Measurements from ENCODE around the gene GNGT2. TPM values are rescaled to one million over a fixed set of nuclear protein-coding genes. Genes with fewer than 3 reads are reported as not detected.

The GNGT2 gene
- total RNA-seq, 2 donors from 2014 or later: 24.6 to 27.5 TPM

DNA sequence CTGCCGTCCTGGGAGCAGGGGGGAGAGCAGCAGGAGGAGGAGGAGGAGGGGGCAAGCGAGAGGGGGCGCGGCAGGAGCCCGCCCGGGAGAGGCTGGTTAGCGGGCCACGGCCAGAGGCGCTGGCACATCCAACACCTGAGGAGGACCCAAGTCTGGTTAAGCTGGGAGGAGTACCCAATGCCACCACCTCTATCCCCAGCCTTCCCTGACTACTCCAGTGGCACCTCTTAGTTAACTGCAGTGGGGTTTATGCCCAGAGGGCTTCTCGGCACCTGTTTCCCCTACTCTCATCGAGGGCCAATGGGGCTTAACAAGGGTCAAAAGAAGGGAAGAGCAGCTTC, 14.6 kb upstream of the GNGT2 start:
- DNase-seq: no peak
- Mint-ChIP-seq H3K36me3 (ENCODE audit: insufficient read depth in 2 of 2) (peaks cover 0 to 3% of the 10 kb centered on the region in 2 donors), H3K4me3 (peak overlapping the region; percentile 72 to 81), H3K27ac (no peak overlapping the region), H3K27me3 (ENCODE audit: low read depth) (peaks cover 42% of the 10 kb centered on the region), H3K9me3 (no peaks in the 10 kb centered on the region), H3K4me1 (ENCODE audit: low read depth) (peaks cover 36% of the 10 kb centered on the region)
- no peak for ATAC-seq (replicated peaks in 1 of 2)

GRCh38 chr17:49224198-49224996, 14.0 kb upstream of the GNGT2 start:
- ATAC-seq (replicated peaks in 1 of 2) (peak; percentile 55 to 65), DNase-seq (peak; percentile 61 to 67)
- peaks cover 0 to 3% of the 10 kb centered on the region in 2 donors for H3K36me3 Mint-ChIP-seq (ENCODE audit: insufficient read depth in 2 of 2)
- no peak overlapping the region for H3K27ac Mint-ChIP-seq
- H3K9me3 Mint-ChIP-seq: no peaks in the 10 kb centered on the region
- peaks cover 37% of the 10 kb centered on the region for H3K4me1 Mint-ChIP-seq (ENCODE audit: low read depth)
- H3K27me3 Mint-ChIP-seq (ENCODE audit: low read depth): peaks cover 37% of the 10 kb centered on the region
- peak overlapping the region; percentile 72 to 81 for H3K4me3 Mint-ChIP-seq

DNA sequence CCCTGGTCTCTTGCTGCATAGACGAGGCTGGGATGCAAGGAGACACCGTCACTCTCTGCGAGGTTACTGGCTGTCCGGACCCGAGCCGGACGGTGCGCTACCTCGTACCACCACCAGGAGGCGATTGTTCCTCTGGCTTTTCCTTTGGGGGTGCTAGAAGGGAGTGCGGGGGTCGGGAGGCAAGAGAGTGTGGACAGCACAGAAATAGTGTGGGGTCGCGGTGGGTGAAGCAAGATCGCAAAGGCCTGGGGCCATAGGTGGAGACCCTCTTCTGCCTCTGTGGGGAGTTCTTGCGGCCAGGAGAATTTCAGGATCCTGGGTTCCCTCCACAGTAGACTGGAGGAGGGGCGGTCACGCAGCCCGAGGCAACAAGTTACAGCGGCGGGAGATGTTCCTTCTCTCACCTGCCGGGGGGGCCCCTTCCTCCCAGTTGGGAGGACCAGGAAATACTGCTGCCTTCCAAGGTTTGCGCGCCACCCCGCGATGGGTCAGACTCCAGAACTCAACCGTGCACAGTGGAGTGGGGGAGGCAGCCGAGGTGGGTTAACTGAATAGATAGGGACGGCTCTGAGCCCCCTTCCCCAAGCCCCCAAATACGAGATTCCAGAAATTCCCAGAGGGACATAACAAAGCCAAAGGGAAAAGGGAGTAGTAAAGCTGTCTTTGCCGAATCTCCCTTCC, 13.3 kb upstream of the GNGT2 start:
- Mint-ChIP-seq H3K27me3 (ENCODE audit: low read depth) (peaks cover 30% of the 10 kb centered on the region), H3K4me3 (peak overlapping the region; percentile 72 to 81), H3K27ac (no peak overlapping the region), H3K4me1 (ENCODE audit: low read depth) (peaks cover 43% of the 10 kb centered on the region), H3K9me3 (no peaks in the 10 kb centered on the region), H3K36me3 (ENCODE audit: insufficient read depth in 2 of 2) (peaks cover 0 to 6% of the 10 kb centered on the region in 2 donors)
- ATAC-seq (replicated peaks in 1 of 2) (peak; percentile 22 to 27), DNase-seq (peak; percentile 72 to 80)

- H3K36me3 Mint-ChIP-seq (ENCODE audit: insufficient read depth in 2 of 2): peaks cover 0 to 11% of the 10 kb centered on the region in 2 donors
- H3K4me3 Mint-ChIP-seq: peak overlapping the region; percentile 72 to 81
- no peak overlapping the region for H3K27ac Mint-ChIP-seq
- no peaks in the 10 kb centered on the region for H3K9me3 Mint-ChIP-seq
- DNase-seq (no peak), ATAC-seq (replicated peaks in 1 of 2) (no peak)
- H3K4me1 Mint-ChIP-seq (ENCODE audit: low read depth): peaks cover 48% of the 10 kb centered on the region
- H3K27me3 Mint-ChIP-seq (ENCODE audit: low read depth): peaks cover 26% of the 10 kb centered on the region
Measured at GRCh38 chr17:49223168-49223516, 12.8 kb upstream of the GNGT2 start.

DNA sequence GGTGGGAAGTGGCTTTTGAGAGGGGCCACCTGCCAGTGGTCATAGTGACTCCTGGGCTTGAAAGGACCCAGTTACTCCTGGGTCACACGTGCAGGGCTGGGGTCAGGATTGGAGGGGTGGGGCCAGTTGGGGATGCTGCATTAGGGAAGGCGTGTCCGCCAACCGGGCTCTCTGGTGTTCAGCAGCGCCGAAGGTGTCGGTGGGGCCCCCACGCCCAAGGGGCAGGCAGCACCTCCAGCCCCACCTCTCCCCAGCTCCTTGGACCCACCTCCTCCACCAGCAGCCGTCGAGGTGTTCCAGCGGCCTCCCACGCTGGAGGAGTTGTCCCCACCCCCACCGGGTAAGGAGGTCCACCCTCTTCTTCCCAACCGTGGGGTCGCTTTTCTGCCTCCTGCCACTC, 9.6 kb upstream of the GNGT2 start:
- peaks cover 70% of the 10 kb centered on the region for H3K4me1 Mint-ChIP-seq (ENCODE audit: low read depth)
- peaks cover 2 to 15% of the 10 kb centered on the region in 2 donors for H3K36me3 Mint-ChIP-seq (ENCODE audit: insufficient read depth in 2 of 2)
- no peak overlapping the region for H3K27ac Mint-ChIP-seq
- no peaks in the 10 kb centered on the region for H3K9me3 Mint-ChIP-seq
- peaks cover 6% of the 10 kb centered on the region for H3K27me3 Mint-ChIP-seq (ENCODE audit: low read depth)
- peak overlapping the region in 1 of 2 donors; percentile 78 for H3K4me3 Mint-ChIP-seq
- no peak for DNase-seq
- no peak for ATAC-seq (replicated peaks in 1 of 2)

DNA sequence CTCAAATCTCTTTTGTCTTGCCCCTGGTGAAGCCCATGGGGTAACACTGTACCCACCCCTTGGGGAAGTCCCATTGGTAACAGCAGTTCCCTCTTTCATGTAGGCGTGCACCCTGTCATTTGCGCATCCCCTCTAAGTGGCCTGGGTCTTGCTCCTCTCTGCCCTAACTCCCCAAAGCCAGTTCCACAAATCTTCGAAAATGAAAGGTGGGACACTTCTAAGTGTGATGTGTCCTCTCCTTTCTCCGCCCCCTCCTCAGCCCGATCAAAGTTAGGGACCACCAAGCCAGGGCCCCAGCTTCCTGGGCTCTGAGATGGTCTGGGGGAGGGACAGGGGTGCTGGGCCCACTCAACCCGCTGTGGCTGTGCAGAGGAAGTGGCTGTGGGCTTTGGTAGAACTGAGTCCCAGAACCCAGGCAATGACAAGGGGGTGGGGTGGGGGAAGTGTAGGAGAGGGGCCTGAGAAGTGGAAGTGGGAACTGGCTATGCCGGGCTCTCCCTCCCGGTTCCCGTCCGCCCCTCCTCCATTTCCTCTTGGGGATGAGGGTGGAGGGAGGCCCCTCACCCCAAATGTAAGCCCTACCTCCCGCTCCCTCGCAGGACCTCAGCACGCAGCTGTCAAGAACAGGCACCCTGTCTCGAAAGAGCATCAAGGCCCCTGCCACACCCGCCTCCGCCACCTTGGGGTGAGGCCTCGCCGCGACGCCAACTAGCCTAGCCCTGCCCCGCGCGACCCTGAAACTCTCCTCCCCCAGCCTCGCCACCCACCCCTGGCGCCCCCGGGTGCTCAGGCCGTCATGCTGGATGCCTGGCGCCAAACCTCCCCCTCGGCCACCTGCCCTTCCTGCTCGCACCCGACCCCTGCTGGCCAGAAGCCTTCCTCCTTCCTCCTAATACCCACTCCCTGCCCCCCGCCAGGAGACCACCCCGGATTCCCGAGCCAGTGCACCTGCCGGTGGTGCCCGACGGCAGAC, 8.9 kb upstream of the GNGT2 start:
- Mint-ChIP-seq H3K4me1 (ENCODE audit: low read depth) (peaks cover 73% of the 10 kb centered on the region), H3K36me3 (ENCODE audit: insufficient read depth in 2 of 2) (peaks cover 2 to 15% of the 10 kb centered on the region in 2 donors), H3K27me3 (ENCODE audit: low read depth) (no peaks in the 10 kb centered on the region), H3K27ac (peak overlapping the region; percentile 20), H3K4me3 (peak overlapping the region; percentile 72 to 78), H3K9me3 (no peaks in the 10 kb centered on the region)
- ATAC-seq (replicated peaks in 1 of 2) (peak; percentile 75 to 79), DNase-seq (peak; percentile 61 to 64)

DNA sequence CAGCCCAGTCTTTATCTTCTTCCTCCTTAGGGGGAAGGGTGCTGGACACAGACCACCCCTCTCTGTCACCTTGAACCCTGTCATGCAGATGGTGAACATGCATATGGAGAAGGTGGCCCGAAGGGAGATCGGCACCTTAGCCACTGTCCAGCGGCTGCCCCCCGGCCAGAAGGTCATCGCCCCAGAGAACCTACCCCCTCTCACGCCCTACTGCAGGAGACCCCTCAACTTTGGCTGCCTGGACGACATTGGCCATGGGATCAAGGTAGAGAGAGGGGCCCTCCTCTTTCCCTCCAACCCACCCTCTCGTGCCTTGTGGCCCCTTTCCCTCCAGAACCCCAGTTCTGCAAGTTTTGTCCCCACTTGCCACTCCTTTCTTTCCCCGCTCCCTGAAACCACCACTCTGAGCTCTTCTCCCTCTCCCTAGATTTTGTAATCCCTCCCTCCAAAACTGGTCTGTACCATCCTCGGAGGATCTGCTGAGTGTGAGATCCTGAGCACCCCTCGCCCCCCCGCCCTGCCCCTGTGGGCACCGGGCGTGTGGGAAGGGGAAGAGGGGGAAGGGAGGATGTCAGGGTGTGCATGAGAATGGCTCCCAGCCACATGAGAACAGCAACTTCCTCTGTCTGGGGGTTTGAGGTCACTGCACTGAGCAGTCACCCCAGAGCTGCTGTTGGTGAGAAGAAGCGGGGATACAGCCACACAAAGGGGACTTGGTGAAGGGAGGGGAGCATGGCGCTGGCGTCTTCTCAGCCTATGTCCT, 7.5 kb upstream of the GNGT2 start:
- peak overlapping the region; percentile 35 for H3K27ac Mint-ChIP-seq
- no peaks in the 10 kb centered on the region for H3K9me3 Mint-ChIP-seq
- H3K36me3 Mint-ChIP-seq (ENCODE audit: insufficient read depth in 2 of 2): peaks cover 2 to 15% of the 10 kb centered on the region in 2 donors
- peaks cover 73% of the 10 kb centered on the region for H3K4me1 Mint-ChIP-seq (ENCODE audit: low read depth)
- ATAC-seq (replicated peaks in 1 of 2): peak; percentile 66 to 74
- H3K27me3 Mint-ChIP-seq (ENCODE audit: low read depth): no peaks in the 10 kb centered on the region
- H3K4me3 Mint-ChIP-seq: peak overlapping the region; percentile 72 to 78
- peak; percentile 65 to 68 for DNase-seq

DNA sequence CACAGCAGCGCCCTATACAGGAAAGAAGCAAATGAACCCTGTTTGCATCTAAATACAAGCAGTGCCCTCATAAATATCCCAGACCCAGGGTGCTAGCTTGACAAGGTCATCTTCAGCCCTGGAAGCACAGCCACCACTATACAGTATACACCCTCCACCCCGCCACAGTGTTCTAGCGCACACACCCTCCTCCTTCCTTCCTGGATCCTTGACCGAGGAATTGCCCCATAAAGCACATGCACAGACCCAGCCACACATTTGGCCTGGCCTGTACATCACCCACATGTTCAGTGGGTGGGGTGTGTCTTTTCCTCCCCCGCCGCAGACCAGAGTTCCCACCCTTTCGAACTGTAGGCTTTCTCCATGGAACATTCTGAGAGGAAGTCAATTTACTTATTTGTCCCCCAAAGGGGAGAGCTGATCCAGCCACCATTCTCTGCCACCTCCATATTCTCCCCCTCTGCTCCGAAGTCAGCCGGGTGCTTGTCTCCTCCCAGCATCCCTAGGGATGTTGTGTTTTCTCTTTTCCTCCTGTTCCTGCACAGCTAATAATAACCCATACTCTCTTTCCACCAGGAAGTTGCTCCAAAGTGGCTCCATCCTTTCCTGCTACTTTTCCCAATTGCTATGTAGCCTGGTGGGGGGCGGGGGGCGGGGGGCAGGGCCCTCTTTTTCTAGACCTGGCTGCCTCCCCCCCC, 6.7 kb upstream of the GNGT2 start:
- H3K36me3 Mint-ChIP-seq (ENCODE audit: insufficient read depth in 2 of 2): peaks cover 4 to 17% of the 10 kb centered on the region in 2 donors
- H3K27me3 Mint-ChIP-seq (ENCODE audit: low read depth): no peaks in the 10 kb centered on the region
- H3K4me3 Mint-ChIP-seq: peak overlapping the region; percentile 19 to 54

GRCh38 chr17:49216482-49216881, 6.1 kb upstream of the GNGT2 start:
- peak overlapping the region; percentile 55 for H3K27ac Mint-ChIP-seq
- H3K4me3 Mint-ChIP-seq: peak overlapping the region; percentile 68 to 76
- peaks cover 79% of the 10 kb centered on the region for H3K4me1 Mint-ChIP-seq (ENCODE audit: low read depth)
- no peaks in the 10 kb centered on the region for H3K27me3 Mint-ChIP-seq (ENCODE audit: low read depth)
- ATAC-seq (replicated peaks in 1 of 2): no peak
- H3K9me3 Mint-ChIP-seq: no peaks in the 10 kb centered on the region
- H3K36me3 Mint-ChIP-seq (ENCODE audit: insufficient read depth in 2 of 2): peaks cover 4 to 17% of the 10 kb centered on the region in 2 donors
- DNase-seq: no peak

More for the DNA sequence above, 6.7 kb upstream of the GNGT2 start:
- H3K4me1 Mint-ChIP-seq (ENCODE audit: low read depth): peaks cover 76% of the 10 kb centered on the region
- peak overlapping the region; percentile 55 for H3K27ac Mint-ChIP-seq
- no peaks in the 10 kb centered on the region for H3K9me3 Mint-ChIP-seq
- DNase-seq: no peak
- no peak for ATAC-seq (replicated peaks in 1 of 2)

DNA sequence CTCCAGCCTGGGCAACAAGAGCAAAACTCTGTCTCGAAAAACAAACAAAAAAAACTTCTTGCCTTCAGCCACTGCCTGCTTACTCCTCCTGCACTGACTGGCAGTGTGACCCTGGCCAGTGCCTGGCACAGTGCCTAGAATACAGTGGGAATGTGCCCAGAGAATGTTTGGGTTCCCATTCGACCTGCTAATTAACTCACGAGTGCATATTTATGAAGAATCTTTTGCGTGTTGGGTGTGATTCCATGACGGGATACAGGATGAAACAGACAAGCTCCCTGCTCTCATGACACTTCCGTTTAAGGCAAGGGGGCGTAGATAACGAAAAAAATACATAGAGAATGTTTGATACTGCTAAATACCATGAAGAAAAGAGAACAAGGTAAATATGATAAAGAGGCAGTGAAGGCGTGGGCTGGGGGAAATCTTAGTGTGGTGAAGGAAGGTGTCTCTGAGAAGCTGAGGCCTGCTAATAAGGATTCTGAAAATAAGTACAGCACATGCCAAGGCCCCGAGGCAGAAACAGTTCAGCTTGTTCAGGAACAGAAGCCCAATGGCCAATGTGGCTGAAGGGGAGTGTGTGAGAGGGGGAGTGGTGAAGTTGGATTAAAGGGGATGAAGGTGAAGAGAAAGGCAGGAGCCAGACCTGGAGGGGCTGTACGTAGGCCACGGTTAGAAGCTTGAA, 4.4 kb upstream of the GNGT2 start:
- Mint-ChIP-seq H3K4me3 (peak overlapping the region; percentile 92 to 96), H3K27ac (peak overlapping the region; percentile 83), H3K36me3 (ENCODE audit: insufficient read depth in 2 of 2) (peaks cover 4 to 16% of the 10 kb centered on the region in 2 donors), H3K4me1 (ENCODE audit: low read depth) (peaks cover 94% of the 10 kb centered on the region), H3K27me3 (ENCODE audit: low read depth) (no peaks in the 10 kb centered on the region), H3K9me3 (no peaks in the 10 kb centered on the region)
- no peak for ATAC-seq (replicated peaks in 1 of 2)
- DNase-seq: no peak

GRCh38 chr17:49213847-49214246, 3.5 kb upstream of the GNGT2 start:
- no peaks in the 10 kb centered on the region for H3K27me3 Mint-ChIP-seq (ENCODE audit: low read depth)
- ATAC-seq (replicated peaks in 1 of 2) (no peak), DNase-seq (no peak)
- H3K27ac Mint-ChIP-seq: peak overlapping the region; percentile 76
- peaks cover 94% of the 10 kb centered on the region for H3K4me1 Mint-ChIP-seq (ENCODE audit: low read depth)
- H3K36me3 Mint-ChIP-seq (ENCODE audit: insufficient read depth in 2 of 2): peaks cover 4 to 14% of the 10 kb centered on the region in 2 donors
- no peaks in the 10 kb centered on the region for H3K9me3 Mint-ChIP-seq
- peak overlapping the region; percentile 92 to 96 for H3K4me3 Mint-ChIP-seq

Data from activated T-cell treated with anti-CD3 and anti-CD28 coated beads, Interleukin-2, amount 50 U/mL, for 72 hours (primary cell).